ENCODE results near the gene DENND1B. TPM values are rescaled to one million over a fixed set of nuclear protein-coding genes. Genes with fewer than 3 reads are reported as not detected.

The DENND1B gene
- total RNA-seq, 1 donor from 2014 or later, result 26.9 TPM

DNA sequence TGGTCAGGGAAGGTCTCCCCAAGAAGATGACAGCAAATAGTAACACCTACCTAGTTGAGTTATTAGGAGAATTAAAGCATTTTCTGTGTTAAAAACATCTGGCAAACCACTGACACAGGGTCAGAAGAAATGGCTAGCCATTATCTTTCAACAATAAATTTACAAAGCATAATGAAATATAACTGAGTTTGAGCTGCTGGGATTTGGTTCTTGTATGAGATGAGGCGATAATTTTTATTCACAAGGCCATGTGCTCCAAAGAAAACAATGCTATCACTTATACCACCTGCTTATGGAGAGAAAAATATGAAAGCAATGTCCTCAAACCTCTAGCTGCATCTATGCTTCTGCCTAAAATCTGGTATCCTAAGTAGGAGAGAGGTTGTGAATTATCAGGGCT is 304.9 kb downstream of the DENND1B start:
- TF ChIP-seq, protein P1, sequence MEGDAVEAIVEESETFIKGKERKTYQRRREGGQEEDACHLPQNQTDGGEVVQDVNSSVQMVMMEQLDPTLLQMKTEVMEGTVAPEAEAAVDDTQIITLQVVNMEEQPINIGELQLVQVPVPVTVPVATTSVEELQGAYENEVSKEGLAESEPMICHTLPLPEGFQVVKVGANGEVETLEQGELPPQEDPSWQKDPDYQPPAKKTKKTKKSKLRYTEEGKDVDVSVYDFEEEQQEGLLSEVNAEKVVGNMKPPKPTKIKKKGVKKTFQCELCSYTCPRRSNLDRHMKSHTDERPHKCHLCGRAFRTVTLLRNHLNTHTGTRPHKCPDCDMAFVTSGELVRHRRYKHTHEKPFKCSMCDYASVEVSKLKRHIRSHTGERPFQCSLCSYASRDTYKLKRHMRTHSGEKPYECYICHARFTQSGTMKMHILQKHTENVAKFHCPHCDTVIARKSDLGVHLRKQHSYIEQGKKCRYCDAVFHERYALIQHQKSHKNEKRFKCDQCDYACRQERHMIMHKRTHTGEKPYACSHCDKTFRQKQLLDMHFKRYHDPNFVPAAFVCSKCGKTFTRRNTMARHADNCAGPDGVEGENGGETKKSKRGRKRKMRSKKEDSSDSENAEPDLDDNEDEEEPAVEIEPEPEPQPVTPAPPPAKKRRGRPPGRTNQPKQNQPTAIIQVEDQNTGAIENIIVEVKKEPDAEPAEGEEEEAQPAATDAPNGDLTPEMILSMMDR (IDR thresholded peaks at IDR 0.05; ENCODE audit: borderline replicate concordance), result no peak
- H3K27ac ChIP-seq (replicated peaks), result no peak overlapping the region
- H3K4me1 ChIP-seq, result peaks cover 4% of the 10 kb centered on the region
- no peaks in the 10 kb centered on the region for H3K9me3 ChIP-seq (replicated peaks)
- no peak overlapping the region for H3K4me3 ChIP-seq
- H3K36me3 ChIP-seq, result no peaks in the 10 kb centered on the region
- no peak for DNase-seq
- H3K27me3 ChIP-seq (ENCODE audit: low read depth), result no peaks in the 10 kb centered on the region
- intact Hi-C loops (cut with micrococcal nuclease), result no loop called here

DNA sequence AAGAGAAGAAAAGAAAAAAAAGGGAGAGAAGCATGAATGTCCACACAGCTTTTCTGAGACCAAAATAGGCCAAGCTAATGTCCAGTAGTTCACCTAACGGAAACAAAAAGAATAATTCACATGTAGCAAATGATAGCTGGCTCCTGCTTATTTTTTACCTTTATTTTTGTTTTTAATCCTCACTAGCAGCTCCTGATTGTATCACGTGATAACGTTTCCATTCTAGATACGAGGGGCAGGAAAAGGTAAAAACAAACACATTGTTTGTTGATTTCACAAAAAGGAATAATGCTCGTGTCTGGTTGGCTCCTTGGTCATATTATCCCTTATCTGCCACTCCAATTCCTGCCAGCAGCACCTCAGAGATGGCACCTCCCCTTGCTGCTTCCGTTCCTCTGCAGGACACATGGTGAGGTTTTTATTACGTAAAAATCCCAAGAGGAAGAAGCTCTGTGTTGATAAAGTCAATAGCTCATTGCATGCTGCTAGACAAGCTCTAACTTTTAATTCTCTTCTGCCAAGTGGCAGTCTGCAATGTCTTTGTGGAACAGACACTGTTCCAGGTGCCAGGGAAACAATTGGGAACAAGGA is 305.6 kb downstream of the DENND1B start:
- TF ChIP-seq, protein P1 (IDR thresholded peaks at IDR 0.05; ENCODE audit: borderline replicate concordance), result no peak
- H3K4me1 ChIP-seq, result peaks cover 4% of the 10 kb centered on the region
- H3K36me3 ChIP-seq, result no peaks in the 10 kb centered on the region
- H3K4me3 ChIP-seq, result no peak overlapping the region
- no peak overlapping the region for H3K27ac ChIP-seq (replicated peaks)
- intact Hi-C loops (cut with micrococcal nuclease), result no loop called here
- no peaks in the 10 kb centered on the region for H3K9me3 ChIP-seq (replicated peaks)
- H3K27me3 ChIP-seq (ENCODE audit: low read depth), result no peaks in the 10 kb centered on the region
- DNase-seq, result no peak

DNA sequence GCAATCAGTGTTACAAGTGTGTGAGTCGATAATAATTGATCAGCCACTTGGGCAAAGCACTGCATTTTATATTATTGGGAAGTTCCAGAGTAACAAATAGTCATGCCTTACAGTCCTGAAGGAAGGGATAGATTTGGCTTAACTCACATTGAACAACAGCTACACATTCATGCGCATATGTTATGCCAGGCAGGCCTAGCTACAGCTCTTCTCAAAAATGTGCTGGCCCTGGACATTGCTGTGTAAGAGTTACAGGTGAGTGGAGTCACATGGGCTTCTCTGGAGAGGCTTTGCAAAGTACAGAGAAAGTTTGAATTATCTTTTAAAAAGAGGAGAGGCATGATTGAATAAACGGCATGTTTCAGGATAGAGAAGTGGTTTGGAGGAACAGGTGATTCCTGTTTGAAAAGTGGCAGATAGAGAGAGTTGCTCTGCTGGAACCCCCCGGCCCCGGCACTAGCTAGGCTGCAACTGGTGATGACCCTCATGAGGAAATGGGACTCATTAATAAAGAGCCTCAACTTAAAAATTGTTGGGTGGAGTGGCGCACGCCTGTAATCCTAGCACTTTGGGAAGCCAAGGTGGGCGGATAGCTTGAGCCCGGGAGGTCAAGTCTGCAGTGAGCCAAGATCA is 306.6 kb downstream of the DENND1B start:
- TF ChIP-seq, protein P1 (IDR thresholded peaks at IDR 0.05; ENCODE audit: borderline replicate concordance), result no peak
- no peaks in the 10 kb centered on the region for H3K27me3 ChIP-seq (ENCODE audit: low read depth)
- DNase-seq, result no peak
- peaks cover 4% of the 10 kb centered on the region for H3K4me1 ChIP-seq
- H3K9me3 ChIP-seq (replicated peaks), result no peaks in the 10 kb centered on the region
- intact Hi-C loops (cut with micrococcal nuclease), result no loop called here
- no peaks in the 10 kb centered on the region for H3K36me3 ChIP-seq
- no peak overlapping the region for H3K27ac ChIP-seq (replicated peaks)
- no peak overlapping the region for H3K4me3 ChIP-seq

DNA sequence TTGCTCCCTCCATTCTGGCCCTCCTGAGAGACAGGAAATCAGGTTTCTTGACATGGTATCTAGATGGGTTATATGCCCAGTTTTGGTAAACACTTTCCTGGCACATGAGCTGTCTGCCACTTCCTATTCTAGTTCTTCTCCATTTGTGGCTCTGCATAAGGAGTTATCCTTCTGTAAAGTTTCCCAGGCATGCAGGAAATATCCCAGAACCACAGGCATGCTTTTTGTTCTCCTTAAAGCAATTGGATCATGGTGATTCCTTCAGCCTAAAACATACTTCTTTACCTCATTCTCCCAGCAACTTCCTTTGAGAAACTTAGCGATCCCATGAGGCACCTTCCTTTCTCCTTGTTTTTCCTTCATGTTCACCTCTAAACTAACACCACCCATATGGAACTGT is 307.4 kb downstream of the DENND1B start:
- TF ChIP-seq, protein P1 (IDR thresholded peaks at IDR 0.05; ENCODE audit: borderline replicate concordance), result no peak
- DNase-seq, result no peak
- intact Hi-C loops (cut with micrococcal nuclease), result no loop called here
- no peak overlapping the region for H3K4me3 ChIP-seq
- no peaks in the 10 kb centered on the region for H3K9me3 ChIP-seq (replicated peaks)
- peaks cover 4% of the 10 kb centered on the region for H3K4me1 ChIP-seq
- H3K27me3 ChIP-seq (ENCODE audit: low read depth), result no peaks in the 10 kb centered on the region
- H3K36me3 ChIP-seq, result no peaks in the 10 kb centered on the region
- H3K27ac ChIP-seq (replicated peaks), result no peak overlapping the region

DNA sequence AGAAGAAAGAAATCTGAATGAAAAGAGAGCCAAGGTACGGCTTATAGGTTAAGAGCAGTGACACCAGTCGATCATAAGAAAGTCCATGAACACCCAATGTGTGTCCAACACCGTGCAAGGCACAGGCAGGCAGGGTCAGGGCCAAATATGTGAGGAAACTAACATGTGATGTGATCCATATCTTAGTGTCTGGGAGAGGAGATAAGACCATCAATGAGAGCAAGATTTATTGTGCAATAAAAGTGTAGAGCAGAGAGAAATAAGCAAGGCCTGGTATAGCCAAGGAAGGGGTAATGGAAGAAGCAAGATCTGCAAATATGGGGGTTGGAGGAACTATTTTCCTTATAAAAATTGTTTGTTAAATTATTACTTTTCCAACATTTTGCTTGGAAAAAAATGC is 308.5 kb downstream of the DENND1B start:
- H3K36me3 ChIP-seq, result no peaks in the 10 kb centered on the region
- no peak overlapping the region for H3K4me3 ChIP-seq
- no peak overlapping the region for H3K27ac ChIP-seq (replicated peaks)
- intact Hi-C loops (cut with micrococcal nuclease), result no loop called here
- H3K27me3 ChIP-seq (ENCODE audit: low read depth), result no peaks in the 10 kb centered on the region
- peaks cover 4% of the 10 kb centered on the region for H3K4me1 ChIP-seq
- TF ChIP-seq, protein P1 (IDR thresholded peaks at IDR 0.05; ENCODE audit: borderline replicate concordance), result no peak
- H3K9me3 ChIP-seq (replicated peaks), result no peaks in the 10 kb centered on the region
- no peak for DNase-seq

Data from left ventricle myocardium inferior (tissue), 1 donor.